HepG2 (cell line): ENCODE data around the gene NID2. TPM values are rescaled to one million over a fixed set of nuclear protein-coding genes. Genes with fewer than 3 reads are reported as not detected.

Experiments
- ATAC-seq: fragments of 200-7000 bp; cut with Tn5 transposase; 3 replicates; pipeline ENCODE4 v1.9.1; 2020; ENCODE audit warnings: mild to moderate bottlenecking, moderate library complexity
- BruUV-seq: library from RNA; stranded (reverse); fragments of 400-500 nt; replicated peaks from 2 replicates; lab custom pipeline; 2021; lab: Mats Ljungman, UMichigan
- CTCF ChIA-PET: fragments of 300-600 bp; formaldehyde crosslinking; extraction: SDS; loops from one replicate; lab custom pipeline; 2021; ENCODE audit warnings: low total read pairs, inconsistent platforms, low intra/inter-chr PET ratio; lab: Yijun Ruan, JAX
- POLR2A ChIA-PET: fragments of 350-600 bp; sonication (Branson Sonifier 250); formaldehyde crosslinking; loops from one replicate; lab custom pipeline; 2020; ENCODE audit warnings: antibody characterized with exemption, inconsistent platforms; lab: Yijun Ruan, JAX
- DNase-seq: peaks from one replicate; pipeline ENCODE4 v3.0.0-alpha.2; 2015; ENCODE audit warnings: low spot score
- FAIRE-seq: peaks from 3 replicates; lab custom pipeline; 2011; peaks lifted over from hg19 to GRCh38; lab: Jason Lieb, UNC
- H2AFZ ChIP-seq: one replicate; pipeline ENCODE4 v1.6.1; 2011; ENCODE audit warnings: low read length, inconsistent platforms
- H3K27ac ChIP-seq: fragments of 300-600 bp; 3 replicates; pipeline ENCODE4 v1.8.0; 2011; ENCODE audit warnings: mixed run types, mild to moderate bottlenecking, mixed read lengths, low read length, inconsistent platforms; ENCODE audit not compliant: insufficient read depth; ENCODE audit errors: extremely low read length
- H3K27me3 ChIP-seq, 2 experiments: fragments of 200-600 bp in 1 of 2; 2 replicates in 1 of 2; 3 replicates in 1 of 2; pipeline versions ENCODE4 v1.6.0 to v1.8.0; 2011; ENCODE audit warnings: low read length in 2 of 2, mild to moderate bottlenecking in 2 of 2, moderate library complexity in 2 of 2, inconsistent platforms in 1 of 2; ENCODE audit not compliant: insufficient read depth in 2 of 2, control insufficient read depth in 1 of 2
- H3K36me3 ChIP-seq, 2 experiments: fragments of 200-600 bp in 1 of 2; replicated peaks in 1 of 2; 2 replicates in 1 of 2; 3 replicates in 1 of 2; pipeline versions ENCODE4 v1.5.1 to v1.8.0; 2011; ENCODE audit warnings: low read length in 2 of 2, inconsistent platforms in 1 of 2; ENCODE audit not compliant: insufficient read depth in 2 of 2, control insufficient read depth in 1 of 2
- H3K4me1 ChIP-seq: 2 replicates; pipeline ENCODE4 v1.5.1; 2012; ENCODE audit warnings: low read length, inconsistent platforms; ENCODE audit not compliant: insufficient read depth
- H3K4me2 ChIP-seq: 2 replicates; pipeline ENCODE4 v1.6.0; 2011; ENCODE audit warnings: low read depth, low read length, inconsistent platforms
- H3K4me3 ChIP-seq, 3 experiments: fragments of 200-600 bp in 1 of 3; sonication (generic), shearing (Covaris generic) in 1 of 3; replicated peaks in 1 of 3; 2 replicates each; pipeline ENCODE4 v1.5.1; 2011 to 2016; ENCODE audit warnings: low read length in 3 of 3, inconsistent platforms in 2 of 3, low read depth in 2 of 3, mild to moderate bottlenecking in 2 of 3, control low read depth in 1 of 3, mixed read lengths in 1 of 3; ENCODE audit not compliant: insufficient read depth in 1 of 3
- H3K79me2 ChIP-seq: one replicate; pipeline ENCODE4 v1.6.1; 2011; ENCODE audit warnings: low read length, inconsistent platforms; ENCODE audit not compliant: insufficient read depth
- H3K9ac ChIP-seq: 2 replicates; pipeline ENCODE4 v1.6.0; 2011; ENCODE audit warnings: mild to moderate bottlenecking, low read depth, low read length, inconsistent platforms; ENCODE audit not compliant: insufficient read depth
- H3K9me3 ChIP-seq: 2 replicates; pipeline ENCODE4 v1.5.1; 2012; ENCODE audit warnings: mild to moderate bottlenecking, low read length
- H4K20me1 ChIP-seq: 2 replicates; pipeline ENCODE4 v1.6.0; 2011; ENCODE audit warnings: inconsistent platforms, mild to moderate bottlenecking, low read length, moderate library complexity; ENCODE audit not compliant: insufficient read depth
- KLF13 ChIP-seq: sonication (generic); formaldehyde crosslinking; IDR thresholded peaks from 2 replicates; pipeline ENCODE4 v1.4.0; 2020; ENCODE audit warnings: mild to moderate bottlenecking, missing genetic modification reagents
- POGZ ChIP-seq: sonication (generic); formaldehyde crosslinking; IDR thresholded peaks from 2 replicates; pipeline ENCODE4 v1.4.0; 2020; ENCODE audit warnings: mild to moderate bottlenecking, missing genetic modification reagents
- ZBTB40 ChIP-seq, 2 experiments: fragments of 450-650 bp in 1 of 2; sonication (generic) in 1 of 2; formaldehyde crosslinking in 1 of 2; IDR thresholded peaks; 2 replicates each; pipeline versions ENCODE4 v1.6.1 to v1.8.0; 2016 to 2022; ENCODE audit warnings: antibody characterized with exemption in 1 of 2, mild to moderate bottlenecking in 1 of 2, missing genetic modification reagents in 1 of 2
- ZBTB8A ChIP-seq: sonication (generic); formaldehyde crosslinking; IDR thresholded peaks from 2 replicates; pipeline ENCODE4 v1.4.0; 2020; ENCODE audit warnings: mild to moderate bottlenecking, low read depth, missing genetic modification reagents, borderline replicate concordance
- ZFP36 ChIP-seq: fragments of 150-350 bp; IDR thresholded peaks from 2 replicates; pipeline ENCODE4 v1.6.1; 2018; ENCODE audit warnings: borderline replicate concordance, low read length, low read depth; ENCODE audit not compliant: partially characterized antibody
- WGBS: methylation state at CpG from one replicate; pipeline ENCODE4 v1.1.6; 2017; ENCODE audit warnings: low lambda C conversion rate; 5-methylcytosine and 5-hydroxymethylcytosine counted together
- in situ Hi-C: cut with HindIII; loops from 2 replicates; pipeline ENCODE4 v1.10.0; 2017; ENCODE audit warnings: low pct_unique_long_range_greater_than_20kb; ENCODE audit not compliant: extremely low pct_ligation_motif_present
- intact Hi-C: fragments of 100-400 bp; cut with micrococcal nuclease; formaldehyde crosslinking; loops from one replicate; pipeline ENCODE4 v1.10.0; 2022; ENCODE audit not compliant: unreplicated experiment
- polyA plus RNA-seq, 8 experiments: library from polyadenylated mRNA; depleted of rRNA in 3 of 8; stranded (reverse) in 7 of 8; unstranded in 1 of 8; fragments of >200 nt; fragmentation: Illumina TruSeq in 4 of 8; extraction: Trizol in 4 of 8; gene quantifications; 2 replicates each; pipeline versions ENCODE4 v1.2.1 to v1.2.3, GENCODE V29; 2011 to 2016; ENCODE audit warnings: low read depth in 4 of 8, missing spikeins in 1 of 8, mixed read lengths in 1 of 8; ENCODE audit not compliant: insufficient read depth in 1 of 8
- total RNA-seq, 5 experiments: library from RNA; depleted of rRNA; stranded (reverse); fragments of >200 nt; fragmentation: Illumina TruSeq; extraction: Trizol; gene quantifications; 2 replicates each; pipeline ENCODE4 v1.2.3, GENCODE V29; 2016; ENCODE audit warnings: low read depth in 1 of 5
- TF ChIP-seq, protein P1 (sequence below): sonication (generic); formaldehyde crosslinking; IDR thresholded peaks from 2 replicates; pipeline ENCODE4 v1.8.1; 2023; ENCODE audit warnings: mild to moderate bottlenecking, missing genetic modification reagents

The NID2 gene
- total and polyA plus RNA-seq, 2 of the 13 experiments (the other 11 are each of a cell fraction or from before 2014, with no cell fraction given) = 0.11 TPM; not detected in 1

- TF ChIP-seq ZBTB40 (IDR thresholded peaks at IDR 0.05) (no peak), ZBTB40 (CRISPR knock-in tag; IDR thresholded peaks at IDR 0.05) (no peak), POGZ (CRISPR knock-in tag) (no peak)
These were observed 14.0 kb upstream of the NID2 start (continued) for GRCh38 chr14:52082903-52083302.

DNA sequence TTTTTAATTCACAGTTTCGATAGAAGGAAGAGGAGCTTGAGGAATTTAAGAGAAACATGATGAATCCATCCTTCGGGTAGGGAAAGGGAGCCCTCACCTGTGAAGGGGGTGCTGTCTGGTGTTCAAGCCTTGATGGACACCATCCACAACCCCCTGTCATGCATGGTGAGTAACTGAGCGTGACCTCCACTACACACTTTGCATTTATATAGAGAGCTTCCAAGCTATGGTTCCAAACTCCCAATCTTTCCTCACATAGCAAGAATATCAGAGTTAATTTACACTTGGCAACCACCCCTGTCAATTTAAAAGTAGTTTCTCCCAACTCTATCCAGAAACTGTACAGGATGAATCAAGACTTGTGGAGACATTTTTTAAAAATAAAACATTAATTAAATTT, 13.1 kb upstream of the NID2 start:
- no peaks in the 10 kb centered on the region for H3K9me3 ChIP-seq
- H4K20me1 ChIP-seq = no peaks in the 10 kb centered on the region
- TF ChIP-seq ZFP36 (no peak), KLF13 (CRISPR knock-in tag) (no peak), ZBTB8A (no peak)
- TF ChIP-seq, protein P1, sequence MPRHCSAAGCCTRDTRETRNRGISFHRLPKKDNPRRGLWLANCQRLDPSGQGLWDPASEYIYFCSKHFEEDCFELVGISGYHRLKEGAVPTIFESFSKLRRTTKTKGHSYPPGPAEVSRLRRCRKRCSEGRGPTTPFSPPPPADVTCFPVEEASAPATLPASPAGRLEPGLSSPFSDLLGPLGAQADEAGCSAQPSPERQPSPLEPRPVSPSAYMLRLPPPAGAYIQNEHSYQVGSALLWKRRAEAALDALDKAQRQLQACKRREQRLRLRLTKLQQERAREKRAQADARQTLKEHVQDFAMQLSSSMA (CRISPR knock-in tag) = no peak
- TF ChIP-seq, all 625 proteins: peak for 0
- H3K9ac ChIP-seq = no peak overlapping the region
- no peak overlapping the region for H3K4me3 ChIP-seq
- CTCF ChIA-PET = no interaction called here
- no peak overlapping the region for H2AFZ ChIP-seq
- intact Hi-C loops = no loop called here
- ATAC-seq (no peak), FAIRE-seq (no peak), DNase-seq (no peak)
- no peak overlapping the region for H3K4me2 ChIP-seq
- in situ Hi-C loops = no loop called here
- peaks cover 0 to 2% of the 10 kb centered on the region in 2 experiments; a peak in 1 of 5 replicates for H3K27me3 ChIP-seq
- no TSS peak for BruUV-seq
- H3K27ac ChIP-seq = no peak overlapping the region
- H3K4me1 ChIP-seq = peaks cover 20% of the 10 kb centered on the region
- WGBS = 4% methylated on average over 3 of the region's 3 CpGs
- POLR2A ChIA-PET = no interaction called here
- no peaks in the 10 kb centered on the region for H3K79me2 ChIP-seq
- no peaks in the 10 kb centered on the region for H3K36me3 ChIP-seq
